GM12878 (cell line): ENCODE measurements around the gene OTUD6A.

ENCODE experiments used
- ASH2L ChIP-seq: fragments of 300-600, 200-600 bp; sonication (generic); IDR thresholded peaks from 2 replicates; pipeline ENCODE4 v1.6.1; 2017; ENCODE audit warnings: low read depth, mild to moderate bottlenecking, borderline replicate concordance
- CBX3 ChIP-seq: fragments of 200-600 bp; sonication (generic); IDR thresholded peaks from 2 replicates; pipeline ENCODE4 v1.6.1; 2016; ENCODE audit warnings: low read depth, borderline replicate concordance
- MXI1 ChIP-seq: fragments of 150-350 bp; IDR thresholded peaks from 2 replicates; pipeline ENCODE4 v1.6.1; 2011; ENCODE audit warnings: low read depth, mild to moderate bottlenecking, inconsistent platforms, low read length, improper control_type of control experiment
- ZNF24 ChIP-seq: fragments of 450-650 bp; IDR thresholded peaks from 2 replicates; pipeline ENCODE4 v1.6.1; 2017; ENCODE audit warnings: antibody characterized with exemption, mild to moderate bottlenecking
- TF ChIP-seq, protein P1 (sequence below): IDR thresholded peaks from 2 replicates; pipeline ENCODE4 v1.6.1; 2012; ENCODE audit warnings: low read depth, low read length, improper control_type of control experiment
- TF ChIP-seq, protein P2 (sequence below): fragments of 450-650 bp; IDR thresholded peaks from 2 replicates; pipeline ENCODE4 v1.6.1; 2016; ENCODE audit warnings: mild to moderate bottlenecking

DNA sequence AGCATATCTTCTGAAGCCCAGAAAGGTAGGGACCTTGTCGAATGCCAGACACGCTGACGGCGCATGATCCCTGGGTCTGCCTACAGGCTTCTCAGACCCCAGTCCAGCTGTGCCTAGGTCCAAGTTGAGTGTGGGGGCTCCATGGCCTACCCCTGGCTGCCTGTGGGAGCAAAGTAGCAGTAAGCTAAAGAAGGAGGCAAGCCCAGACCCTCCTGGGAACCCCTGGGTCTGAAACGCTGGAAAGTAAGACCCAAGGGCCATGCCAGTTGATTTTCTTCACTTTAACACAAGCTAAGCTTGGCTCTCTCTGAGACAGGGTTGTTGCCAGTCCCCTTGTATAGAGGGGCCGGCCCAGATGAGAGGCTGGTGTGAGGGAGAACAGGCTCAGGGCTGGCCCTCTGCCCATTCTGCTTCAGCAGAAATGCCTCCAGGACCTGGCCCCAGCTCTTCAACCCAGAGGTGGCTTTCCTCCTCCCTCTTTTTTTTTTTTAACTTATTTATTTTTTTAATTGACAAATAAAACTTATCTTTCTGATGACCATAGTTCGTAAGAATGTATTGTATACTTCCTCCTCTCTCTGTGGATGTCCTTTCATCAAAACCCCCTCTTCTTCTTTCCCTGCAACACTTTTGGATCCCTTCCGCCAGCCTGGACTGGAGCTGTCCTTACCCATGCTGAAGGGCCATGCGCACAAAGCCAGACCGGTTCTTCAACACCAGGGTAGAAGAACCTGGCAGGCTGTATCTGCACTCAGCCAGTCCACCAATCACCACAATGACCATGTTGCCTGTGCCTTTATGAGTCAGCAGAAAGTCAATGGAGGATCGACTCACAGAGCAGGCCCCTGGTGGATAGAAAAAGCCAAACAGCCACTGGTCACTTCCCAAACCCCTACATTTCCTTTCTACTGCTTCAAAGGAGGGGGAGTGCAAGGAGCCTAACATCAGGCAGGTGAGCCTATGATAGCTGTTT lies 19.6 kb upstream of the OTUD6A start:
- TF ChIP-seq, protein P1, sequence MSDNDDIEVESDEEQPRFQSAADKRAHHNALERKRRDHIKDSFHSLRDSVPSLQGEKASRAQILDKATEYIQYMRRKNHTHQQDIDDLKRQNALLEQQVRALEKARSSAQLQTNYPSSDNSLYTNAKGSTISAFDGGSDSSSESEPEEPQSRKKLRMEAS = no peak
- TF ChIP-seq ASH2L (no peak), MXI1 (no peak), CBX3 (no peak), ZNF24 (no peak)
- TF ChIP-seq, protein P2, sequence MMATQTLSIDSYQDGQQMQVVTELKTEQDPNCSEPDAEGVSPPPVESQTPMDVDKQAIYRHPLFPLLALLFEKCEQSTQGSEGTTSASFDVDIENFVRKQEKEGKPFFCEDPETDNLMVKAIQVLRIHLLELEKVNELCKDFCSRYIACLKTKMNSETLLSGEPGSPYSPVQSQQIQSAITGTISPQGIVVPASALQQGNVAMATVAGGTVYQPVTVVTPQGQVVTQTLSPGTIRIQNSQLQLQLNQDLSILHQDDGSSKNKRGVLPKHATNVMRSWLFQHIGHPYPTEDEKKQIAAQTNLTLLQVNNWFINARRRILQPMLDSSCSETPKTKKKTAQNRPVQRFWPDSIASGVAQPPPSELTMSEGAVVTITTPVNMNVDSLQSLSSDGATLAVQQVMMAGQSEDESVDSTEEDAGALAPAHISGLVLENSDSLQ = no peak
